ENCODE data around the gene CNTN5. TPM values are rescaled to one million over a fixed set of nuclear protein-coding genes. Genes with fewer than 3 reads are reported as not detected.

CNTN5 gene
- total RNA-seq, 4 donors from 2014 or later = not detected

- no peak for TF ChIP-seq CTCF (IDR thresholded peaks at IDR 0.05)
- DNase-seq (ENCODE audit: low spot score) (no peak), ATAC-seq (ENCODE audit: low FRiP score) (no peak)
Observed at GRCh38 chr11:99509863-99510262, 489.1 kb downstream of the CNTN5 start.

DNA sequence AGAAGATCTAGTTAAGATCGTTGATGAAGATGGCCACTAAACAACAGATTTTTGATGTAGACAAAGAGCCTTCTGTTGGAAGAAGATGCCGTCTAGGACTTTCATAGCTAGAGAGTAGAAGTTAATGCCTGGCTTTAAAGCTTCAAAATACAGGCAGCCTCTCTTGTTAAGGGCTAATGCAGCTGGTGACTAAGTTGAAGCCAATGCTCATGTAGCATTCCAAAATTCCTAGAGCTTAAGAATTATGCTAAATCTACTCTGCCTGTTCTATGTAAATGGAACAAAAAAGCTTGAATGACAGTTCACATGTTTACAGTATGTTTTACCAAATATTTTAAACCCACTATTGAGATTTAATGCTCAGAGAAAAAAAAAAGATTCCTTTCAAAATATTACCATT lies 492.6 kb downstream of the CNTN5 start:
- TF ChIP-seq CTCF (IDR thresholded peaks at IDR 0.05) = no peak
- ATAC-seq (ENCODE audit: low FRiP score) = no peak
- DNase-seq (ENCODE audit: low spot score) = no peak

GRCh38 chr11:99519095-99519494 lies 498.3 kb downstream of the CNTN5 start:
- DNase-seq (ENCODE audit: low spot score) = no peak
- no peak for TF ChIP-seq CTCF (IDR thresholded peaks at IDR 0.05)

DNA sequence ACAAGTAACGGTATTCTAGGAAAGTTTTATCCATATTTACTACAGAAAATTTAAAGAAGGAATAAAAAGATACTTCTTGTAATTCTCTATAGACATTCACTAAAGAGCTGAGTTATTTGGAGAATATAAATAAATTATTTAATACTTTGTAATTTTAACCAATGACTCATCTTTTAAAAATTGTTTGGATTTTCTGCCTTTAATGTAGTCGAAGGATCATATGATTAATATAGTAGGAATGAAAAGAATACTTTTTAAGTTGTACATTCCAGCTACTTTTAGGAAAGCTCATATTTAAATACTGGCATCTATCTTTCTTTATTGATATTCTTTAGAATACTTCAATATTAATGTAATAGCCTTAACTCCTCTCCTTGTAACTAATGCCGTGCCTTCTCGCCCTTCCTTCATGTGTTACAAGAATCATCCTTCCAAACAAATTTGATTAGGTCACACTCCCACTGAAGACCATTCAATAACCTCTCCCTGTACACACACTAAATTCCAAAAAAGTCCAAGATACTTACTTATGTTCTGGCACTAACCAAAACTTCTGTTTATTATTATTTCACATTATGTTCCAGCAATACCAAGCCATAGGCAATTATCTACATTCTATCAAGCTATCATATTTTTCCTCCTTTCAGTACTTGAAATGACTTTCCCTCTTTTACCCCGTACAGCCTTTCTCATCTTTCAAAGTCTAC lies 501.9 kb downstream of the CNTN5 start:
- no peak for TF ChIP-seq CTCF (IDR thresholded peaks at IDR 0.05)
- ATAC-seq (ENCODE audit: low FRiP score) (no peak), DNase-seq (ENCODE audit: low spot score) (no peak)

More at GRCh38 chr11:99519095-99519494, 498.3 kb downstream of the CNTN5 start:
- no peak for ATAC-seq (ENCODE audit: low FRiP score)

DNA sequence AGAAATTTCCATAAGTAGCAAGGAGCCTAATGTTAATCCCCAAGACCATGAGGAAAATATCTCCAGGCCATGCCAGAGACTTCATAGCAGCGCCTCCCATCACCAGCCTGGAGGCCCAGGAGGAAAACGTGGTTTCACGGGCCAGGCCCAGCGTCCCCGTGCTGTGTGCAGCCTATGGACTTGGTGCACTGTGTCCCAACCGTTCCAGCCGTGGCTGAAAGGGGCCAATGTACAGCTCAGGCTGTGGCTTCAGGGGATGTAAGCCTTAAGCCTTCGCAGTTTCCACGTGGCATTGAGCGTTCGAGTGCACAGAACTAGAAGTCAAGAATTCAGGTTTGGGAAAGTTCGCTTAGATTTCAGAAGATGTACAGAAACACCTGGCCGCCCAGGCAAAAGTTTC lies 510.7 kb downstream of the CNTN5 start:
- no peak for TF ChIP-seq CTCF (IDR thresholded peaks at IDR 0.05)
- ATAC-seq (ENCODE audit: low FRiP score) = no peak
- no peak for DNase-seq (ENCODE audit: low spot score)

DNA sequence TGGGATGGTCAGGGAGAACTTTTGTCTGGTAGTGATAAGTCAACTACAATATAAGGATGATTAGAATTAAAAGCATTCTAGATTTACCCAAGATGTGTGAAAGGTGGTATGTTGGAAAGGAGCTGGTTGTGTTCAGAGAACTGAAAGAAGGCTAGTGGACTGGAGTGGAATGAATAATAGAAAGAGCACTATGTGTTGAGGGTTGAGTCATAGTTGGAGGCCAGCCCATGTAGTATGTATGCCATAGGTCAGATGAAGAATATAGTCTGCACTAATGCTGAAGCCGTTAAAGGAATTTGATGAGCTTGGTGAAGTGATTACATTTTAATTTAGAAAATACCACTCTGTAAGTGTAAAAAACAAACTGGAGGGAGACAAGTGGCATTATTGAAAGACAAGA lies 514.1 kb downstream of the CNTN5 start:
- DNase-seq (ENCODE audit: low spot score) (no peak), ATAC-seq (ENCODE audit: low FRiP score) (no peak)
- TF ChIP-seq CTCF (IDR thresholded peaks at IDR 0.05) = no peak

DNA sequence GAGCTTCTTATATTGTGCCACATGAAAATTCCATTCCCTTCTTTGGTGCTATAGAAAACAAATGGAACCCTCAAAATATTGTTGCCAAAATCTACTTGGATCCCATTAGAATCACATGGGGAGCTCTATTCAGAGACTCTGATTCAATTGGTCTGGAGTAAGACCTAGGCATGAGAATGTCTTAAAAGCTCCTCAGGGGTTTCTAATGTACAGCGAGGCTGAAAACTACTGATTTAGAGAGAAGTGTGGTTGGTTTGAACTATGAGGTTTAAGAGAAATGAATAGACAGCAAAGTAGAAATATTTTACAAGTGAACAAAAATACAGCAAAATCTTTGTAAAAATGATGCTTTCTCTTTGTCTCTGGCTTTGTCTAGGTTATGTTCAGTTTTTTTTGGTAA lies 514.7 kb downstream of the CNTN5 start:
- TF ChIP-seq CTCF (IDR thresholded peaks at IDR 0.05) = no peak
- DNase-seq (ENCODE audit: low spot score) (no peak), ATAC-seq (ENCODE audit: low FRiP score) (no peak)
